Measurements from ENCODE around the gene HINT3. TPM values are rescaled to one million over a fixed set of nuclear protein-coding genes. Genes with fewer than 3 reads are reported as not detected.

Gene HINT3
- total and polyA plus RNA-seq, 2 of the 13 experiments (the other 11 are each of a cell fraction or from before 2014, with no cell fraction given) = 3.1 to 22.8 TPM

GRCh38 chr6:125956506-125957390, at the start of gene HINT3 (continued):
- peak; percentile 65 for TF ChIP-seq ARNTL (CRISPR knock-in tag; IDR thresholded peaks at IDR 0.05)
- peak; percentile 90 for TF ChIP-seq ZBTB25 (CRISPR knock-in tag; IDR thresholded peaks at IDR 0.05)
- TF ChIP-seq ZNF101 (CRISPR knock-in tag; IDR thresholded peaks at IDR 0.05; ENCODE audit: borderline replicate concordance, low read depth) = no peak
- peak; percentile 90 for TF ChIP-seq FOXO1 (CRISPR knock-in tag; IDR thresholded peaks at IDR 0.05)
- TF ChIP-seq BCL6 (CRISPR knock-in tag; IDR thresholded peaks at IDR 0.05) = peak; percentile 74
- TF ChIP-seq FUBP1 (CRISPR knock-in tag; IDR thresholded peaks at IDR 0.05; ENCODE audit: borderline replicate concordance) = no peak; the same call in 1 of the 2 replicates
- TF ChIP-seq ZC3H4 (CRISPR knock-in tag; IDR thresholded peaks at IDR 0.05; ENCODE audit: borderline replicate concordance) = peak; percentile 75; the same call in 1 of the 2 replicates
- no peak for TF ChIP-seq ZFP36 (IDR thresholded peaks at IDR 0.05; ENCODE audit: borderline replicate concordance, low read depth, low read length, partially characterized antibody)
- TF ChIP-seq TGIF2 (CRISPR knock-in tag; IDR thresholded peaks at IDR 0.05) = peak; percentile 99
- TF ChIP-seq, protein P1, sequence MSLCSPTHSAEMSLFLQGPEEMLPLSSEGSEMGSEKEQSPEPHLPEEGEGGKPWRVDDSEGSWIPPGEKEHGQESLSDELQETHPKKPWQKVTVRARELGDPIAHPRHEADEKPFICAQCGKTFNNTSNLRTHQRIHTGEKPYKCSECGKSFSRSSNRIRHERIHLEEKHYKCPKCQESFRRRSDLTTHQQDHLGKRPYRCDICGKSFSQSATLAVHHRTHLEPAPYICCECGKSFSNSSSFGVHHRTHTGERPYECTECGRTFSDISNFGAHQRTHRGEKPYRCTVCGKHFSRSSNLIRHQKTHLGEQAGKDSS (CRISPR knock-in tag; IDR thresholded peaks at IDR 0.05; ENCODE audit: borderline replicate concordance, low read depth) = peak; percentile 75; the same call in 1 of the 2 replicates
- TF ChIP-seq NPAS2 (CRISPR knock-in tag; IDR thresholded peaks at IDR 0.05; ENCODE audit: borderline replicate concordance) = no peak
- peak; percentile 95 for TF ChIP-seq KMT2A (CRISPR knock-in tag; IDR thresholded peaks at IDR 0.05)
- TF ChIP-seq EEA1 (CRISPR knock-in tag; IDR thresholded peaks at IDR 0.05; ENCODE audit: borderline replicate concordance) = peak; percentile 96
- TF ChIP-seq KAT8 (CRISPR knock-in tag; IDR thresholded peaks at IDR 0.05) = peak; percentile 98
- TF ChIP-seq ZBTB2 (CRISPR knock-in tag; IDR thresholded peaks at IDR 0.05; ENCODE audit: low read depth) = peak; percentile 58; the same call in 1 of the 2 replicates
- peak; percentile 57 for TF ChIP-seq ZNF281 (CRISPR knock-in tag; IDR thresholded peaks at IDR 0.05; ENCODE audit: borderline replicate concordance)
- no peak for TF ChIP-seq ZC3H13 (CRISPR knock-in tag; IDR thresholded peaks at IDR 0.05)
- TF ChIP-seq MTF2 (CRISPR knock-in tag; IDR thresholded peaks at IDR 0.05; ENCODE audit: borderline replicate concordance) = peak; percentile 98
